H1 (cell line): ENCODE results near the gene KCND3. TPM values are rescaled to one million over a fixed set of nuclear protein-coding genes. Genes with fewer than 3 reads are reported as not detected.

ENCODE experiments used
- CTCF ChIA-PET: fragments of 300-600 bp; sonication (Branson Sonifier 250); formaldehyde crosslinking; loops from one replicate; lab custom pipeline; 2021; ENCODE audit not compliant: partially characterized antibody; lab: Charles Lee
- POLR2A ChIA-PET: fragments of 300-600 bp; sonication (Branson Sonifier 250); formaldehyde crosslinking; loops from one replicate; lab custom pipeline; 2021; ENCODE audit warnings: inconsistent platforms; ENCODE audit not compliant: partially characterized antibody; lab: Charles Lee
- DNase-seq, 2 experiments: peaks; one replicate each; pipeline versions ENCODE4 v3.0.0 to v3.0.0-alpha.2; 2010 to 2022; ENCODE audit warnings: low spot score in 2 of 2, low read depth in 1 of 2, mixed read lengths in 1 of 2
- FAIRE-seq: peaks from 2 replicates; lab custom pipeline; 2011; peaks lifted over from hg19 to GRCh38; lab: Jason Lieb, UNC
- H2AFZ ChIP-seq: 2 replicates; pipeline ENCODE4 v1.8.1; 2012; ENCODE audit warnings: low read length, inconsistent platforms
- H2AK5ac ChIP-seq: 2 replicates; pipeline ENCODE4 v1.6.1; 2013; ENCODE audit warnings: low read depth, low read length
- H2BK120ac ChIP-seq: replicated peaks from 2 replicates; pipeline ENCODE3; 2013; ENCODE audit warnings: low read depth, low read length, inconsistent platforms
- H2BK12ac ChIP-seq: 2 replicates; pipeline ENCODE4 v1.6.1; 2013; ENCODE audit warnings: low read depth, low read length
- H2BK15ac ChIP-seq: 2 replicates; pipeline ENCODE4 v1.6.1; 2013; ENCODE audit warnings: low read length
- H2BK20ac ChIP-seq: 2 replicates; pipeline ENCODE4 v1.6.1; 2013; ENCODE audit warnings: low read length
- H2BK5ac ChIP-seq: 2 replicates; pipeline ENCODE4 v1.6.1; 2013; ENCODE audit warnings: low read depth, low read length
- H3K14ac ChIP-seq: 2 replicates; pipeline ENCODE4 v1.6.1; 2013; ENCODE audit warnings: inconsistent platforms; ENCODE audit not compliant: insufficient read length
- H3K18ac ChIP-seq: 2 replicates; pipeline ENCODE4 v1.6.1; 2013; ENCODE audit warnings: low read length; ENCODE audit errors: extremely low read depth
- H3K23ac ChIP-seq: 2 replicates; pipeline ENCODE4 v1.6.1; 2013; ENCODE audit warnings: inconsistent platforms; ENCODE audit not compliant: insufficient read length
- H3K23me2 ChIP-seq: 2 replicates; pipeline ENCODE4 v1.6.1; 2013; ENCODE audit warnings: low read depth, low read length
- H3K27ac ChIP-seq: 2 replicates; pipeline ENCODE4 v1.6.1; 2011; ENCODE audit warnings: low read depth, low read length, inconsistent platforms
- H3K27me3 ChIP-seq, 4 experiments: replicated peaks in 1 of 4; 1 replicate in 1 of 4; 2 replicates in 3 of 4; pipeline versions ENCODE4 v1.6.1 to v1.8.1; 2011 to 2013; ENCODE audit warnings: low read length in 3 of 4, mild to moderate bottlenecking in 3 of 4, inconsistent platforms in 2 of 4, mixed read lengths in 2 of 4, moderate library complexity in 1 of 4; ENCODE audit not compliant: control insufficient read depth in 3 of 4, insufficient read depth in 3 of 4; ENCODE audit errors: extremely low read depth in 1 of 4
- H3K36me3 ChIP-seq, 4 experiments: 2 replicates each; pipeline versions ENCODE4 v1.6.1 to v1.8.1; 2011 to 2013; ENCODE audit warnings: mild to moderate bottlenecking in 4 of 4, low read length in 3 of 4, moderate library complexity in 2 of 4, control low read depth in 1 of 4, inconsistent platforms in 1 of 4; ENCODE audit not compliant: insufficient read depth in 4 of 4, control insufficient read depth in 2 of 4
- H3K4ac ChIP-seq: replicated peaks from 2 replicates; pipeline ENCODE3; 2013; ENCODE audit warnings: low read length, low read depth, mixed read lengths, inconsistent platforms; ENCODE audit not compliant: insufficient read length
- H3K4me1 ChIP-seq, 4 experiments: replicated peaks in 1 of 4; 1 replicate in 1 of 4; 2 replicates in 3 of 4; pipeline versions ENCODE4 v1.6.1 to v1.8.1; 2011 to 2013; ENCODE audit warnings: low read length in 3 of 4, inconsistent platforms in 2 of 4, mixed read lengths in 1 of 4; ENCODE audit not compliant: insufficient read depth in 4 of 4, control insufficient read depth in 3 of 4
- H3K4me2 ChIP-seq, 2 experiments: 2 replicates each; pipeline versions ENCODE4 v1.6.1 to v1.8.1; 2011 to 2013; ENCODE audit warnings: low read depth in 2 of 2, low read length in 2 of 2, control low read depth in 1 of 2, inconsistent platforms in 1 of 2, mild to moderate bottlenecking in 1 of 2; ENCODE audit not compliant: insufficient read depth in 1 of 2
- H3K4me3 ChIP-seq, 4 experiments: fragments of 200-600, 300-600 bp in 1 of 4; sonication (generic), shearing (Covaris generic), sonication (Bioruptor Twin) in 1 of 4; 2 replicates each; pipeline versions ENCODE4 v1.5.1 to v1.8.1; 2011 to 2016; ENCODE audit warnings: low read length in 4 of 4, low read depth in 3 of 4, control low read depth in 2 of 4, inconsistent platforms in 2 of 4, mild to moderate bottlenecking in 2 of 4, mixed read lengths in 1 of 4, moderate library complexity in 1 of 4; ENCODE audit not compliant: insufficient read depth in 2 of 4; ENCODE audit errors: extremely low read depth in 1 of 4
- H3K56ac ChIP-seq: replicated peaks from 2 replicates; pipeline ENCODE3; 2013; ENCODE audit warnings: low read depth, mild to moderate bottlenecking, mixed read lengths, low read length, inconsistent platforms; ENCODE audit not compliant: insufficient read length
- H3K79me1 ChIP-seq: 2 replicates; pipeline ENCODE4 v1.6.1; 2013; ENCODE audit warnings: low read depth, low read length, control low read depth
- H3K79me2 ChIP-seq, 2 experiments: 2 replicates each; pipeline versions ENCODE4 v1.6.1 to v1.8.1; 2012 to 2013; ENCODE audit warnings: low read length in 2 of 2, mild to moderate bottlenecking in 2 of 2, inconsistent platforms in 1 of 2; ENCODE audit not compliant: insufficient read depth in 2 of 2, control insufficient read depth in 1 of 2
- H3K9ac ChIP-seq, 4 experiments: replicated peaks in 1 of 4; 1 replicate in 1 of 4; 2 replicates in 3 of 4; pipeline versions ENCODE4 v1.6.1 to v1.8.1; 2011 to 2013; ENCODE audit warnings: low read depth in 3 of 4, low read length in 3 of 4, control low read depth in 2 of 4, mild to moderate bottlenecking in 2 of 4, moderate library complexity in 2 of 4, inconsistent platforms in 1 of 4; ENCODE audit errors: extremely low read depth in 1 of 4
- H3K9me3 ChIP-seq, 2 experiments: 2 replicates each; pipeline versions ENCODE4 v1.6.1 to v1.8.1; 2012 to 2013; ENCODE audit warnings: mild to moderate bottlenecking in 2 of 2, moderate library complexity in 2 of 2, control low read depth in 1 of 2, inconsistent platforms in 1 of 2, low read depth in 1 of 2, low read length in 1 of 2, mixed read lengths in 1 of 2; ENCODE audit not compliant: insufficient read depth in 2 of 2
- H4K20me1 ChIP-seq, 2 experiments: replicated peaks in 1 of 2; 2 replicates each; pipeline versions ENCODE3 to v1.8.1; 2011 to 2013; ENCODE audit warnings: inconsistent platforms in 2 of 2, low read length in 2 of 2, mild to moderate bottlenecking in 1 of 2; ENCODE audit not compliant: insufficient read depth in 2 of 2, control insufficient read depth in 1 of 2
- H4K5ac ChIP-seq: 2 replicates; pipeline ENCODE4 v1.6.1; 2013; ENCODE audit warnings: low read length, low read depth, mixed read lengths, inconsistent platforms; ENCODE audit not compliant: insufficient read length
- H4K8ac ChIP-seq: 2 replicates; pipeline ENCODE4 v1.8.0; 2013; ENCODE audit warnings: mild to moderate bottlenecking, moderate library complexity, low read length, inconsistent platforms; ENCODE audit not compliant: insufficient read depth; ENCODE audit errors: extremely low read depth
- H4K91ac ChIP-seq: replicated peaks from 2 replicates; pipeline ENCODE3; 2013; ENCODE audit warnings: low read length, mixed read lengths, inconsistent platforms; ENCODE audit not compliant: insufficient read length
- ASH2L ChIP-seq: fragments of 200-600, 300-600 bp; sonication (generic); IDR thresholded peaks from one replicate; pipeline ENCODE4 v1.7.1; 2017; ENCODE audit warnings: low read length
- EGR1 ChIP-seq: IDR thresholded peaks from 2 replicates; pipeline ENCODE4 v1.6.1; 2011; ENCODE audit warnings: low read depth, low read length, borderline replicate concordance
- SAP30 ChIP-seq: fragments of 300-600 bp; sonication (generic); IDR thresholded peaks from 2 replicates; pipeline ENCODE4 v1.7.1; 2012; ENCODE audit warnings: low read length, moderate library complexity, mild to moderate bottlenecking, inconsistent platforms; ENCODE audit not compliant: insufficient read depth, insufficient replicate concordance
- SIN3A ChIP-seq, 2 experiments: IDR thresholded peaks in 1 of 2; conservative IDR thresholded peaks in 1 of 2; 2 replicates each; pipeline ENCODE4 v1.6.1; 2011 to 2012; ENCODE audit warnings: low read length in 2 of 2, improper control_type of control experiment in 1 of 2, low read depth in 1 of 2, mild to moderate bottlenecking in 1 of 2
- SP4 ChIP-seq: IDR thresholded peaks from 2 replicates; pipeline ENCODE4 v1.6.1; 2012; ENCODE audit warnings: low read length, inconsistent platforms
- YY1 ChIP-seq: IDR thresholded peaks from 2 replicates; pipeline ENCODE4 v1.6.1; 2011; ENCODE audit warnings: low read depth, mild to moderate bottlenecking, low read length
- WGBS, 2 experiments: shearing (Covaris generic) in 1 of 2; methylation state at CpG; one replicate each; pipeline versions ENCODE4 v1.1.6 to v1.1.7; 2013 to 2015; ENCODE audit warnings: low lambda C conversion rate in 2 of 2, mixed read lengths in 2 of 2, inconsistent platforms in 1 of 2, low coverage in 1 of 2, missing lambda C conversion rate in 1 of 2; ENCODE audit not compliant: insufficient replicate concordance in 2 of 2, insufficient coverage in 1 of 2, insufficient read length in 1 of 2; ENCODE audit errors: extremely low coverage in 1 of 2, missing lambda C conversion rate in 1 of 2; 5-methylcytosine and 5-hydroxymethylcytosine counted together
- polyA plus RNA-seq, 7 experiments: library from polyadenylated mRNA; depleted of rRNA in 3 of 7; stranded (reverse) in 5 of 7; unstranded in 2 of 7; fragments of >200 nt in 5 of 7; fragments of 200-250 nt in 2 of 7; gene quantifications; 1 replicate in 5 of 7; 2 replicates in 1 of 7; 4 replicates in 1 of 7; pipeline versions ENCODE4 v1.2.1 to v1.2.3, GENCODE V29; 2011 to 2013; ENCODE audit warnings: missing spikeins in 2 of 7, mixed read lengths in 2 of 7
- total RNA-seq: library from RNA; stranded (reverse); fragmentation: NEBNext Ultra II Directional; extraction: Animal tissue kit (Norgen Biotek cat#: 25700); gene quantifications from 2 replicates; pipeline ENCODE4 v1.2.1, GENCODE V29; 2021

Gene KCND3
- total and polyA plus RNA-seq, 2 of the 8 experiments (the other 6 are each of a cell fraction or from before 2014, with no cell fraction given): 0.14 to 0.48 TPM

DNA sequence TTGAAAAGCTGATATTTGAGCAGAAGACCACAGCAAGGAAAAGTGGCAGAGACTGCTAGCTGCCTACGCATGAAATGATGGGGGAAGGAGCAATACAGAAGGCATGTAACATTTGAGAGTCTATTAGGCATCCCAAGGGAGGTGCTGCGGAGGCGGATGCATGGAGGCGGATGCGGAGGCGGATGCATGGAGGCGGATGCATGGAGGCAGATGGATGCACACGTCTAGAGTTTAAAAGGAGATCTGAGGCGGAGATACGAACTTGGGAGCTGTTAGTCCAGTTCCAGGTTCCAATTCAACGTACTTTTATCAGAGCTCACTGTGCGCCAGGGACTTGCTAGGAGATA, 234.5 kb downstream of the KCND3 start:
- no peak for DNase-seq
- Histone ChIP-seq H2BK20ac (no peak overlapping the region), H3K27me3 (no peaks in the 10 kb centered on the region), H3K23me2 (0 out of 2 replicates have a peak, but pooled peaks cover 2% of the 10 kb centered on the region), H4K20me1 (no peaks in the 10 kb centered on the region), H2BK5ac (peak overlapping the region; percentile 57), H3K18ac (peak overlapping the region; percentile 97; the same call in 1 of the 2 replicates), H2AFZ (peak overlapping the region; percentile 85), H3K79me1 (peaks cover 2% of the 10 kb centered on the region; the same call in 1 of the 2 replicates), H3K4me3 (peak overlapping the region; percentile 89 to 93 (median 91)), H3K14ac (no peak overlapping the region), H3K4me2 (peak overlapping the region; percentile 91 to 92), H3K9me3 (no peaks in the 10 kb centered on the region), H3K79me2 (peaks cover 3 to 29% of the 10 kb centered on the region in 2 experiments; a peak in 3 of 4 replicates), H2BK120ac (no peak overlapping the region), H3K23ac (peak overlapping the region; percentile 19), H4K5ac (peak overlapping the region; percentile 97), H3K56ac (peak overlapping the region; percentile 21), H4K91ac (peak overlapping the region; percentile 98), H3K36me3 (peaks cover 0 to 20% (median under 1%) of the 10 kb centered on the region in 4 experiments; a peak in 4 of 8 replicates), H4K8ac (no peak overlapping the region), H3K9ac (peak overlapping the region; percentile 72 to 97 (median 90)), H3K4ac (peak overlapping the region; percentile 97), H2BK15ac (no peak overlapping the region), H3K27ac (peak overlapping the region; percentile 86), H2AK5ac (0 out of 2 replicates have a peak overlapping the region, but pooled peaks have one; percentile 19), H3K4me1 (peaks cover 0 to 3% (median 0%) of the 10 kb centered on the region in 4 experiments; a peak in 1 of 7 replicates), H2BK12ac (no peak overlapping the region)
- FAIRE-seq: no peak
- ChIA-PET POLR2A (interaction anchor here (0.6 to 4.3 kb wide), 13 partner anchors 8 to 42 kb away, joined by 3 to 47 read pairs (median 4); partner anchors contain the start of gene INKA2), CTCF (interaction anchor here (0.6 to 40.4 kb wide), 10 partner anchors 8 to 273 kb away, joined by 3 to 1070 read pairs (median 3); partner anchors contain the start of gene INKA2)
- 1% methylated on average over 12 of the region's 12 CpGs; no CpG with 5 or more reads in 1 of the 2 experiments for WGBS, 2 experiments
- peak; percentile 22 for TF ChIP-seq SAP30
- TF ChIP-seq EGR1: peak; percentile 98
- TF ChIP-seq ASH2L: peak; percentile 43
- TF ChIP-seq YY1: 0 out of 2 replicates have a peak, but pooled peaks have one; percentile 70
- TF ChIP-seq SP4: no peak
- TF ChIP-seq SIN3A (conservative IDR thresholded peaks at IDR 0.05 in 1 of 2, IDR thresholded peaks at IDR 0.05 in 1 of 2; ENCODE audit: low read depth in 1 of 2, low read length in 2 of 2): no peak
- TF ChIP-seq, all 59 proteins: peak for 4
